Measurements from ENCODE around the gene POLL.

DNA sequence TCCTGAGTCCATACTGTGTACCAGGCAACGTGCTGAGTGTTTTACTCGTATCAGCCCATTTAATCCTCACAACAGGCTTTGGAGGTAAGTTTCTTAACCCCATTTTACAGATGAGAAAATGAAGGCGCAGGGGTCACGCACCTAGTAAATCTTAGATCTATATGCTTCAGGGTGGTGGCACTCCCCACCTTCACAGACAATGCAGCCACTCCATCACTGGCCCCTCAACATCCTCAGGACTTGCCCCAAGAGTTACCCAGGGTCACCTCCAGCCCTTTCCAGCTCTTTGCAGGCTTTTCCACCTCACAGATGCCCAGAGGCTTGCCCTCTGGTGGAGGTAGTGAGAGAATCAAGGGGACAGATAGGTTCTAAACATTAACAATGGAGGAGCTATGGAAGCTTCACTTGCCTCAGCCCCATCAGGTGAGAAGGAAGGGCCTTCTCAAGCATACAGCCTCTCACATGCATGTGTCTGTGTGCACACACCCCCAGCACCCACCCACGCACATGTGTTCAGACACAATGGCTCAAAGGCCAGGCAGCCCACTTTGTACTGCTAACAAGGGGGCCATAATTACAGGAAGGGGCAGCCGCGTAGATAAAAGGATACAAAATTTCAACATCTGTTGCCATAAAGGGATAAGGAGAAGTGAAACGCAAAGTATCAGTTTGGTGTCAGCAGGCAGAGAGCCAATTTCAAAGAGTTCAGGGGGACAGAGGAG, 29.2 kb upstream of the POLL start:
- TF ChIP-seq, protein P1, sequence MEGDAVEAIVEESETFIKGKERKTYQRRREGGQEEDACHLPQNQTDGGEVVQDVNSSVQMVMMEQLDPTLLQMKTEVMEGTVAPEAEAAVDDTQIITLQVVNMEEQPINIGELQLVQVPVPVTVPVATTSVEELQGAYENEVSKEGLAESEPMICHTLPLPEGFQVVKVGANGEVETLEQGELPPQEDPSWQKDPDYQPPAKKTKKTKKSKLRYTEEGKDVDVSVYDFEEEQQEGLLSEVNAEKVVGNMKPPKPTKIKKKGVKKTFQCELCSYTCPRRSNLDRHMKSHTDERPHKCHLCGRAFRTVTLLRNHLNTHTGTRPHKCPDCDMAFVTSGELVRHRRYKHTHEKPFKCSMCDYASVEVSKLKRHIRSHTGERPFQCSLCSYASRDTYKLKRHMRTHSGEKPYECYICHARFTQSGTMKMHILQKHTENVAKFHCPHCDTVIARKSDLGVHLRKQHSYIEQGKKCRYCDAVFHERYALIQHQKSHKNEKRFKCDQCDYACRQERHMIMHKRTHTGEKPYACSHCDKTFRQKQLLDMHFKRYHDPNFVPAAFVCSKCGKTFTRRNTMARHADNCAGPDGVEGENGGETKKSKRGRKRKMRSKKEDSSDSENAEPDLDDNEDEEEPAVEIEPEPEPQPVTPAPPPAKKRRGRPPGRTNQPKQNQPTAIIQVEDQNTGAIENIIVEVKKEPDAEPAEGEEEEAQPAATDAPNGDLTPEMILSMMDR (IDR thresholded peaks at IDR 0.05): no peak
- TF ChIP-seq POLR2A (IDR thresholded peaks at IDR 0.05) (no peak), POLR2AphosphoS5 (IDR thresholded peaks at IDR 0.05) (no peak)
